HepG2 (cell line): Measurements from ENCODE around the gene CSNK1D. TPM values are rescaled to one million over a fixed set of nuclear protein-coding genes. Genes with fewer than 3 reads are reported as not detected.

Source experiments
- BRCA1 ChIP-seq: sonication (generic); formaldehyde crosslinking; IDR thresholded peaks from 2 replicates; pipeline ENCODE4 v1.4.0; 2020; ENCODE audit warnings: missing genetic modification reagents
- CBX5 ChIP-seq: sonication (generic); formaldehyde crosslinking; IDR thresholded peaks from 2 replicates; pipeline ENCODE4 v1.4.0; 2020; ENCODE audit warnings: missing genetic modification reagents, borderline replicate concordance
- CENPT ChIP-seq: sonication (generic); formaldehyde crosslinking; IDR thresholded peaks from 2 replicates; pipeline ENCODE4 v1.8.0; 2022; ENCODE audit warnings: low read depth, mild to moderate bottlenecking, moderate library complexity, missing genetic modification reagents
- FOXJ3 ChIP-seq: sonication (generic); formaldehyde crosslinking; IDR thresholded peaks from 2 replicates; pipeline ENCODE4 v1.4.0; 2020; ENCODE audit warnings: missing genetic modification reagents, mild to moderate bottlenecking, borderline replicate concordance
- IRX3 ChIP-seq: sonication (generic); formaldehyde crosslinking; IDR thresholded peaks from 2 replicates; pipeline ENCODE4 v1.8.1; 2023; ENCODE audit warnings: mild to moderate bottlenecking, low read depth, missing genetic modification reagents, borderline replicate concordance
- MAZ ChIP-seq, 2 experiments: sonication (generic) in 1 of 2; formaldehyde crosslinking in 1 of 2; IDR thresholded peaks; 2 replicates each; pipeline versions ENCODE4 v1.5.0 to v1.6.1; 2012 to 2020; ENCODE audit warnings: low read depth in 2 of 2, mild to moderate bottlenecking in 2 of 2, borderline replicate concordance in 1 of 2, improper control_type of control experiment in 1 of 2, low read length in 1 of 2, missing genetic modification reagents in 1 of 2, moderate library complexity in 1 of 2
- MYC ChIP-seq: sonication (generic); formaldehyde crosslinking; IDR thresholded peaks from 2 replicates; pipeline ENCODE4 v1.9.0; 2021; ENCODE audit warnings: missing genetic modification reagents, borderline replicate concordance
- NCOR1 ChIP-seq: fragments of 200-600 bp; sonication (generic); IDR thresholded peaks from 2 replicates; pipeline ENCODE4 v1.7.0; 2017; ENCODE audit warnings: antibody characterized with exemption, low read length, borderline replicate concordance
- NFE2L2 ChIP-seq: fragments of 150-350 bp; IDR thresholded peaks from 2 replicates; pipeline ENCODE4 v1.6.1; 2014; ENCODE audit warnings: low read length
- ONECUT2 ChIP-seq: sonication (generic); formaldehyde crosslinking; IDR thresholded peaks from 2 replicates; pipeline ENCODE4 v1.4.0; 2020; ENCODE audit warnings: missing genetic modification reagents
- RBM39 ChIP-seq: fragments of 200-400 bp; formaldehyde crosslinking; IDR thresholded peaks from one replicate; pipeline ENCODE4 v1.6.1; 2018; ENCODE audit warnings: antibody characterized with exemption, mild to moderate bottlenecking, low read depth, low read length; ENCODE audit not compliant: poor library complexity, severe bottlenecking
- RFXANK ChIP-seq: IDR thresholded peaks from 2 replicates; pipeline ENCODE4 v1.6.1; 2016
- STAG1 ChIP-seq: sonication (generic); formaldehyde crosslinking; IDR thresholded peaks from 2 replicates; pipeline ENCODE4 v1.4.0; 2020; ENCODE audit warnings: missing genetic modification reagents
- TAF15 ChIP-seq: fragments of 200-400 bp; formaldehyde crosslinking; IDR thresholded peaks from one replicate; pipeline ENCODE4 v1.6.1; 2018; ENCODE audit warnings: mild to moderate bottlenecking, low read depth, low read length; ENCODE audit not compliant: poor library complexity, severe bottlenecking
- TCF7 ChIP-seq: sonication (generic); IDR thresholded peaks from 2 replicates; pipeline ENCODE4 v1.6.1; 2016; ENCODE audit warnings: antibody characterized with exemption, low read depth
- ZC3H4 ChIP-seq: sonication (generic); formaldehyde crosslinking; IDR thresholded peaks from 2 replicates; pipeline ENCODE4 v1.4.0; 2020; ENCODE audit warnings: missing genetic modification reagents, borderline replicate concordance
- ZFP36L2 ChIP-seq: sonication (generic); formaldehyde crosslinking; IDR thresholded peaks from 2 replicates; pipeline ENCODE4 v1.4.0; 2020; ENCODE audit warnings: missing genetic modification reagents
- ZFP62 ChIP-seq: sonication (generic); formaldehyde crosslinking; IDR thresholded peaks from 2 replicates; pipeline ENCODE4 v1.4.0; 2020; ENCODE audit warnings: missing genetic modification reagents
- ZMYM4 ChIP-seq: sonication (generic); formaldehyde crosslinking; IDR thresholded peaks from 2 replicates; pipeline ENCODE4 v1.8.1; 2023; ENCODE audit warnings: mild to moderate bottlenecking, missing genetic modification reagents
- ZNF260 ChIP-seq: sonication (generic); formaldehyde crosslinking; IDR thresholded peaks from 2 replicates; pipeline ENCODE4 v1.4.0; 2020; ENCODE audit warnings: missing genetic modification reagents, low read depth, mild to moderate bottlenecking, borderline replicate concordance
- ZNF674 ChIP-seq: sonication (generic); formaldehyde crosslinking; IDR thresholded peaks from 2 replicates; pipeline ENCODE4 v1.5.0; 2020; ENCODE audit warnings: low read depth, mild to moderate bottlenecking, missing genetic modification reagents
- ZNF775 ChIP-seq: sonication (generic); formaldehyde crosslinking; IDR thresholded peaks from 2 replicates; pipeline ENCODE4 v1.4.0; 2020; ENCODE audit warnings: missing genetic modification reagents, mild to moderate bottlenecking, moderate library complexity, borderline replicate concordance
- ZNF83 ChIP-seq: sonication (generic); formaldehyde crosslinking; IDR thresholded peaks from 2 replicates; pipeline ENCODE4 v1.4.0; 2020; ENCODE audit warnings: missing genetic modification reagents, mild to moderate bottlenecking, borderline replicate concordance
- ZNF879 ChIP-seq: sonication (generic); formaldehyde crosslinking; IDR thresholded peaks from 2 replicates; pipeline ENCODE4 v1.8.1; 2023; ENCODE audit warnings: missing genetic modification reagents
- polyA plus RNA-seq, 8 experiments: library from polyadenylated mRNA; depleted of rRNA in 3 of 8; stranded (reverse) in 7 of 8; unstranded in 1 of 8; fragments of >200 nt; fragmentation: Illumina TruSeq in 4 of 8; extraction: Trizol in 4 of 8; gene quantifications; 2 replicates each; pipeline versions ENCODE4 v1.2.1 to v1.2.3, GENCODE V29; 2011 to 2016; ENCODE audit warnings: low read depth in 4 of 8, missing spikeins in 1 of 8, mixed read lengths in 1 of 8; ENCODE audit not compliant: insufficient read depth in 1 of 8
- total RNA-seq, 5 experiments: library from RNA; depleted of rRNA; stranded (reverse); fragments of >200 nt; fragmentation: Illumina TruSeq; extraction: Trizol; gene quantifications; 2 replicates each; pipeline ENCODE4 v1.2.3, GENCODE V29; 2016; ENCODE audit warnings: low read depth in 1 of 5
- TF ChIP-seq, protein P1 (sequence below): sonication (generic); formaldehyde crosslinking; IDR thresholded peaks from 2 replicates; pipeline ENCODE4 v1.5.1; 2020; ENCODE audit warnings: mild to moderate bottlenecking, missing genetic modification reagents, moderate library complexity
- TF ChIP-seq, protein P2 (sequence below): sonication (generic); formaldehyde crosslinking; IDR thresholded peaks from 2 replicates; pipeline ENCODE4 v1.5.0; 2020; ENCODE audit warnings: mild to moderate bottlenecking, missing genetic modification reagents
- TF ChIP-seq, protein P3 (sequence below): IDR thresholded peaks from 2 replicates; pipeline ENCODE4 v1.6.1; 2016; ENCODE audit warnings: mild to moderate bottlenecking, missing biosample characterization, missing genetic modification reagents

The CSNK1D gene
- total and polyA plus RNA-seq, 2 of the 13 experiments (the other 11 are each of a cell fraction or from before 2014, with no cell fraction given) = 31.5 to 128 TPM

DNA sequence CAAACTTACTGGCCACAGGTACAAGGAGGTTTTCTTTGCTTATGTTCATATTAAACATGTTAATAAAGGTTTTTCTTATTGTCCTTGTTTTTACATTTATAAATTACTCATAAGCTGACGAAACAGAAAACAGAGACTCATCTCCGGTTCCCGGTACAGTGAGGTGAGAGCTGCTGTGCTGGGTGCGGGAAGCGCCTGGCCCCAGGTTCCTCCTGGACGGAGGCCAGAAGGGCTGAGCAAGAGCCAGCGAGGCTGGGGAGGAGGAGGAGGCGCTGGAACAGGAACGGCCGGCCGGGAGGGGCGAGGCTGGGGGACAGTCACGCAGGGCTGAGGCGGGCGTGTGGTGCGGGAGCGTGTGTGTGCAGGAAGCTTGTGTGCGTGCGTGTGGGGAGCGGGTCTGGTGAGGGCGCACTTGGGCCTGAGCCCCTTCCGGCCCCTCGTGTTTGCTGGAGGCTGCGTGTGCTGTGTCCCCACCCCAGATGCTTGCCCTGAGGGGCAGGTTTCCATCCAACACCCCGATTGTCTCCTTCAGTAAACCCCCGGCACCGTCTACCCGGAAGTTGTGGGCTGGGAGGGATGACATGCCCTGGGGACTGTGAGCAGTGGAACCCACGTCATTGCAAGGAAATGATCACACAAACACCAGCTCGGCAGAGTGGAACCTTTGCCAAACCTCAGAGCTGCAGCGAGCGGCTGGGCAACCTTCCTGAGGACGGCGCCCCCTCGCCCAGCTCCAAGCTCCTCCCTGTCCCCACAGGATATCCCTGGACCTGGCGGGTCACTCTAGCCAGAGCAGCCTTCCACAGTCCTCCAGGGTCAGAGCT, 24.4 kb upstream of the CSNK1D start (continued):
- TF ChIP-seq, protein P1, sequence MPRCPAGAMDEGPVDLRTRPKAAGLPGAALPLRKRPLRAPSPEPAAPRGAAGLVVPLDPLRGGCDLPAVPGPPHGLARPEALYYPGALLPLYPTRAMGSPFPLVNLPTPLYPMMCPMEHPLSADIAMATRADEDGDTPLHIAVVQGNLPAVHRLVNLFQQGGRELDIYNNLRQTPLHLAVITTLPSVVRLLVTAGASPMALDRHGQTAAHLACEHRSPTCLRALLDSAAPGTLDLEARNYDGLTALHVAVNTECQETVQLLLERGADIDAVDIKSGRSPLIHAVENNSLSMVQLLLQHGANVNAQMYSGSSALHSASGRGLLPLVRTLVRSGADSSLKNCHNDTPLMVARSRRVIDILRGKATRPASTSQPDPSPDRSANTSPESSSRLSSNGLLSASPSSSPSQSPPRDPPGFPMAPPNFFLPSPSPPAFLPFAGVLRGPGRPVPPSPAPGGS (CRISPR knock-in tag) = no peak; the same call in 1 of the 2 replicates
- no peak for TF ChIP-seq ZFP36L2 (CRISPR knock-in tag)
- TF ChIP-seq ONECUT2 = no peak
- TF ChIP-seq RBM39 = no peak
- no peak for TF ChIP-seq ZNF879 (CRISPR knock-in tag)
- TF ChIP-seq NFE2L2 = no peak
- TF ChIP-seq ZNF260 (CRISPR knock-in tag) = no peak
- TF ChIP-seq, protein P2, sequence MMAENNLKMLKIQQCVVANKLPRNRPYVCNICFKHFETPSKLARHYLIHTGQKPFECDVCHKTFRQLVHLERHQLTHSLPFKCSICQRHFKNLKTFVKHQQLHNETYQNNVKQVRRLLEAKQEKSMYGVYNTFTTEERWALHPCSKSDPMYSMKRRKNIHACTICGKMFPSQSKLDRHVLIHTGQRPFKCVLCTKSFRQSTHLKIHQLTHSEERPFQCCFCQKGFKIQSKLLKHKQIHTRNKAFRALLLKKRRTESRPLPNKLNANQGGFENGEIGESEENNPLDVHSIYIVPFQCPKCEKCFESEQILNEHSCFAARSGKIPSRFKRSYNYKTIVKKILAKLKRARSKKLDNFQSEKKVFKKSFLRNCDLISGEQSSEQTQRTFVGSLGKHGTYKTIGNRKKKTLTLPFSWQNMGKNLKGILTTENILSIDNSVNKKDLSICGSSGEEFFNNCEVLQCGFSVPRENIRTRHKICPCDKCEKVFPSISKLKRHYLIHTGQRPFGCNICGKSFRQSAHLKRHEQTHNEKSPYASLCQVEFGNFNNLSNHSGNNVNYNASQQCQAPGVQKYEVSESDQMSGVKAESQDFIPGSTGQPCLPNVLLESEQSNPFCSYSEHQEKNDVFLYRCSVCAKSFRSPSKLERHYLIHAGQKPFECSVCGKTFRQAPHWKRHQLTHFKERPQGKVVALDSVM (CRISPR knock-in tag) = peak; percentile 59
- TF ChIP-seq CENPT (CRISPR knock-in tag) = no peak
- TF ChIP-seq BRCA1 (CRISPR knock-in tag) = no peak
- TF ChIP-seq ZNF674 (CRISPR knock-in tag) = no peak
- no peak for TF ChIP-seq TCF7
- no peak; the same call in 1 of the 2 replicates for TF ChIP-seq ZNF83
- TF ChIP-seq, protein P3, sequence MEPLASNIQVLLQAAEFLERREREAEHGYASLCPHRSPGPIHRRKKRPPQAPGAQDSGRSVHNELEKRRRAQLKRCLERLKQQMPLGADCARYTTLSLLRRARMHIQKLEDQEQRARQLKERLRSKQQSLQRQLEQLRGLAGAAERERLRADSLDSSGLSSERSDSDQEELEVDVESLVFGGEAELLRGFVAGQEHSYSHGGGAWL (CRISPR knock-in tag) = no peak; the same call in 1 of the 2 replicates
- no peak for TF ChIP-seq IRX3 (CRISPR knock-in tag)
- no peak for TF ChIP-seq ZFP62 (CRISPR knock-in tag)
- no peak for TF ChIP-seq RFXANK (CRISPR knock-in tag)
- no peak; the same call in 1 of the 2 replicates for TF ChIP-seq MAZ (IDR thresholded peaks at IDR 0.05; ENCODE audit: borderline replicate concordance, low read depth, low read length)
- TF ChIP-seq MAZ (CRISPR knock-in tag; IDR thresholded peaks at IDR 0.05; ENCODE audit: low read depth) = 0 out of 2 replicates have a peak, but pooled peaks have one; percentile 0
- 0 out of 2 replicates have a peak, but pooled peaks have one; percentile 27 for TF ChIP-seq ZMYM4 (CRISPR knock-in tag)
- TF ChIP-seq TAF15 = no peak
- TF ChIP-seq NCOR1 = peak; percentile 13; the same call in 1 of the 2 replicates
- peak; percentile 62 for TF ChIP-seq MYC
- no peak for TF ChIP-seq ZC3H4 (CRISPR knock-in tag)
- no peak for TF ChIP-seq ZNF775 (CRISPR knock-in tag)
- TF ChIP-seq FOXJ3 (CRISPR knock-in tag) = no peak
- 0 out of 2 replicates have a peak, but pooled peaks have one; percentile 11 for TF ChIP-seq STAG1 (CRISPR knock-in tag)
- peak; percentile 48; the same call in 1 of the 2 replicates for TF ChIP-seq CBX5 (CRISPR knock-in tag)
